ENCODE results near the gene MITF.
"Not testable (repeated sequence)": the region's sequence is repeated elsewhere in the genome, so short reads cannot be mapped to it uniquely, and the experiment has no call there.

Gene MITF

GRCh38 chr3:69879051-69879450 lies 139.8 kb downstream of the MITF start:
- DNase-seq = no peak

- DNase-seq = no peak
Observed at GRCh38 chr3:69880069-69880640, 140.9 kb downstream of the MITF start.

- DNase-seq = no peak
Observed at GRCh38 chr3:69881051-69881450, 141.8 kb downstream of the MITF start.

DNA sequence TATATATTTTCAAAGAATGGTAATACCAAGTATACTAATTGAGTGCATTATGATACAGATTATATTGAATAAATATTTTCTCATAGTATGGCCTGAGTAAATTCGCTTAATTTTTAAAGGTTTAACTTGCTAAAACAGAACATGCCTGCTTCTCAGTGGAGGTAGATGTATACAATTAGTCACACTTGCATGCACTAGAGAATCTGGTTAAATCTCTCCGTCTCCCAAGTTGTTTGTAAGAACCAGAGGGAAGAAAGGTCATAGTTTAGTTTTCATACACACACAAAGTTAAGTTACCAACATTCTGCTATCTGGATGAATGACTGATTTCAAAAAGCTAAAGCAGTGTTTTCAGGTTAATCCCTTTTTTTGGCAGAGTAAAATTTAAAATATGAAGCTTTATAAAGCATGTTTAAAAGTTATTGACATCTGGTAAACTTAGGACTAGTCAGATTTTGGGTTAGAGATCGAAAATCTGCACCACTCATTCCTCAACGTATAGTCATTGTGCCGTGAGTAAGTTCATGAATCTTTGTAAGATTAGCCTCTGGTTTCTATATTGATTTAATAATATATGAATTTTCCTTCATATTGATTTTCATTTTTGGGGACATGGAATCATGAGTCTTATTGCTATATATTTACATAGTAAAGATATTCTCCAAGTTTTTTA lies 142.6 kb downstream of the MITF start:
- DNase-seq = no peak

- no peak for DNase-seq
Observed at GRCh38 chr3:69882560-69882959, 143.3 kb downstream of the MITF start.

GRCh38 chr3:69888040-69888942 lies 149.0 kb downstream of the MITF start:
- no peak for DNase-seq

- no peak for DNase-seq
Observed at GRCh38 chr3:69888943-69889315, 149.7 kb downstream of the MITF start.

DNA sequence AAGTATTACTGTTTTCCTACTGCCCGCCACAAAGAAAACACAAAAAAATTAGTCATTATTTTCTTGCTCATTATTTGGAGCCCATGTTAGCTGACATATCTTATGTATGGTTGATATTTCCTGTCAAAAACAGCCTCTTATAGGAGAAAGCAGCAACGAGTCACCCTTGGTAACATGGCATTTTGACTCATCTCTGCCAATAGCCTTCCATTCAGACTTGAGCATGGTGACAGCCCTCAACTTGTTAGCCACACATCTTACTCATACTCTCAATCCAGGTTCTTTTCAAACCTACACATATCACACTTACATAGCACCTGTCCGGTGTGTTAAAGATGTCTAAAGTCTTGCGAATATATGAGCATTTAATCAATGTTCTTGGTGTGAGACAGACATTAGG lies 150.8 kb downstream of the MITF start:
- no peak for DNase-seq

DNA sequence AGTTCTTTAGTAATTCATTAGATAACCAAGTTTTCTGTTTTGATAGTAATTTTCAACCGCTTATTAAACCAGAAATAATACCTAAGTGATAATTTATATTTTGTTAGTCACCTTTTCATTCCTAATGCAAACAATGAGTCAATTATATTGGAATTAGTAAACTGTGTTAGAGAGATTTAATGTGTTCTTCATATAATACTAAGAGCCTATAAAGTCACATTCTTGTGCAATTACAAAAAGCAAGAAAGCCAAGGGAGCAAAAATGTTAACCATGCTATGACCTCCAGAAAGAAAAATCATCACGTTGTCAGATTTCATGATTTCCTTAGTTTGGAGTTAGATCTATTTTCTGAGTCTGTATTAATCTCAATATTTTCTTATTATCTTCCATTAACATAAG lies 151.4 kb downstream of the MITF start:
- no peak for DNase-seq

- DNase-seq = no peak
Observed at GRCh38 chr3:69892706-69893105, 153.4 kb downstream of the MITF start.

DNA sequence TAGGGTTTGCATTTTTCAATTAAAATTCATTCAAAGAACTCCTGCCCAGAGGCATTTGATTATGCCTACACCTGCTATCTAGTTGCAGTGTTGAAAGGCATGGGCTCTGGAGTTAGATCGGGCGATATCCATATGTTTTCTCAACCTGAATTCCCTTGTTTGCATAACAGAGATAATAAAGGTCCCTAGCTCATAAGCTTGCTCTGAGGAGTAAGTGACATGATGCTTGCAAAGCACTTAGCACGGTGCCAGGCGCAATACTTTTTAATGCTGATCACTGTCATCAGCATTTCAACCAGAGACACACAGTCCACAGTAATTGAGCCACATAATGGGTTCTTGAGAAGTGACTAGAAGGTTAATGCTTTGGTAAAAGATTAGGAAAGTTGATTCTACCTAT lies 154.0 kb downstream of the MITF start:
- no peak for DNase-seq

DNA sequence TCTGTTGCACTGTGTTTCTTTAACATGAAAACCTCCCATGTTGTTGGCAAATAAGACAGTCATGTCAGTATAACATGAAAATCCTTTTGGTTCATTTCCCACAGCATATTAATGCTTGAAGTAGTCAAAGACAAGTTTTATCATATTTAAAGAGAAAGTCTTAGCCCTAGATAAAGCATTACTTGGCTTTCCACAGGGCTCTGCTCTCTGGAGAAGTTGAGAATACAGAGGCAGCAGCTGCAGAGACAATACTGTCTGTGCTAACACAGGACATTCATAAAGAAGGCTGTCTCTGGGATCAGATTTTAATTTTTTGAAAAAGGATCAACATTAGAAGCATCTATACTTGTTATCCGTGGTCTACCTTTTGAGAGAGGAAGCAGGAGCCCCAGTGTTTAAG lies 156.8 kb downstream of the MITF start:
- no peak for DNase-seq

DNA sequence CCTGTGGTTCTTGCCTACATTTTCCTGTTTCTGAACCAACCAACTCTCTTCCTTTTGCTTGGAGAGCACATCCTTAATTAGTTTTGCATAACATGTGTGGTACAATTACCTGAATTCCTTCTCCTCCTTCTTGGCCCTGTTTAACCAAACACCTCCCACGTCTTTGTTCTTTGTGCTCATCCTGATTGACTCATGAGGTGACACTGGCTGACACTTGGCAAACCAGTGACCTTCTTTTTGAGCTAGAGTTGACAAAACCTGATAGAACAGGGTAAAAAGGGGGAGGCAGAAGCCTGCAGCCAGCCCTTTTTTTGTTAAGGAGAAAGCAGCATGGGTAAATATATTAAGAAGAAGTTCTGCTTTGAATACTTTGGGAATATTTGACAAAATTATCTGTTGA lies 161.1 kb downstream of the MITF start:
- DNase-seq = no peak

- no peak for DNase-seq
Observed at GRCh38 chr3:69901802-69902201, 162.5 kb downstream of the MITF start.

- DNase-seq = no peak
Observed at GRCh38 chr3:69902386-69902785, 163.1 kb downstream of the MITF start.

DNA sequence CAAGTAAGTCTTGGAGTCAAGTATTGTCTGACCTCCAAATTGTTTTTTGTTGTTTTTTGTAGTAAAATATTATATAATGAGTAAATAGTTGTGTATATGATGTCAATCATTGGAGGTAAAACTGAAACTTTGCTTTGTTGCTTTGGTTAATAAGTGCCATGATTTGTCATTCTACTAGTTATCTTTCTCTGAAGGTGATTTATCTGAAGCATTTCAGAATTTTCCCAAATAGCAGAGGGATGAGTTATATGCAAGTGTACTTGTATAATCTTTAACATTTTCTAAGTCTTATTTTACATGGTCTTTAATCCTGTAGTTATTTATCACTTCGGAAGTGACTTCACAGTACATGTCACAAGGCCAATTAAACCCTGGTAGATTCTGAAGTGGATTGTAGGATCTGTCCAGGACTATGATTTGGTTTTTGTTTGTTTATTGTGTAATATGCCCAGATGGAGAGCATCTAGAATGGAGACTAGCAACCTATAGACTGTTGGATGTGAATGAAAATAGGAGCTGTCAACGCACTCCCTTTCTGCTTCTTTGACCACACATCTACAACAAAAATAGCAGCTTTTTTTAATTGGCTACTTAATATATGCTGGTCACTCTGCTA lies 167.2 kb downstream of the MITF start:
- DNase-seq = no peak

DNA sequence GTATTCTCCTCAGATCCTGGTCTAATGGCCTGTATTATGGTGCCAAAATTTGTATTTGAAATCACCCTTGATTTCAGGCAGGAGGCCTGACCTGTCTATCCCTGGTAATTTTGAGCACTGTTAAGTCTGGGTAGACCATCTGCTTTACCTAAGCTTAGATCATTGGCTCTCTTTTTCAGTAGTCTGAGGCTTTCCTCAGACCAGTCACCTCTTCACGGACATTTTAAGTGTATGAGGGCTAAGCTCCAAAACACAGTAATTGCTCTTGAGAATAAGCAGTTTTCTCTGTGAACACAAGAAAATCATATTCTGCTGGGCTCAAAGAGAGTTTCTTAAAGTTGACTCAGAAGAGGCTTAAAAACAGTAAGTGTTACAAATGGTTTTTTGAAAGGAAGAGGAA lies 168.3 kb downstream of the MITF start:
- DNase-seq = no peak

- not testable (repeated sequence) for DNase-seq
Observed at GRCh38 chr3:69909859-69910258, 170.6 kb downstream of the MITF start.

GRCh38 chr3:69913422-69913821 lies 174.2 kb downstream of the MITF start:
- no peak for DNase-seq

- DNase-seq = no peak
Observed at GRCh38 chr3:69914395-69914794, 175.1 kb downstream of the MITF start.

GRCh38 chr3:69915726-69916125 lies 176.5 kb downstream of the MITF start:
- no peak for DNase-seq

- not testable (repeated sequence) for DNase-seq
Observed at GRCh38 chr3:69920009-69920408, 180.7 kb downstream of the MITF start.

- no peak for DNase-seq
Observed at GRCh38 chr3:69921651-69922050, 182.4 kb downstream of the MITF start.

DNA sequence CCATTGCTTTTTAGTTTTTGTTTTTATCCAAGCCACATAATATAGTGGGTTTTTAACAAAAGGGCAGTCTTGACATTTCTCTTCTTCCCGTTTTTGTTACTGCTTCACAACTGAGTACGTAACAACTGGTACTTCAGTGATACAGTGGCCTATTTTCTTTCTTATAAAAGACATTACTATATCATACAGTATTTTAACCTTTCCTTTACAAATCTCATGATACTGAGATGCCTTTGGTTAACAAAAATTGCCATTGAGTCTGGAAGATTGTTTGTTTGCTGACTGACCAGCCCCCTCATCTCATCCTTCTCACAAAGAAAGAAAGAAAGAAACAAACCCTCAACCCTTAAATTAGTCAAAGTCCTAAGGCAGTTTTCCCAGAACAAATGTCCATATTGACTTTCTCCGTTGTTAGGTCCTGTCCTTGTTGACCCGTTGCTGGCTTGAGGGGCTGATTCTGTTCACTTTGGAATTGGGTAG lies 183.3 kb downstream of the MITF start:
- no peak for DNase-seq
